NB4 (cell line): ENCODE results near the gene ZNF697.

Source experiments
- CTCF ChIP-seq: IDR thresholded peaks from one replicate; pipeline ENCODE4 v1.5.1; 2012; ENCODE audit warnings: low read depth, low read length
- POLR2A ChIP-seq: IDR thresholded peaks from 2 replicates; pipeline ENCODE4 v1.6.1; 2011; ENCODE audit warnings: mild to moderate bottlenecking; ENCODE audit not compliant: insufficient read length; ENCODE audit errors: extremely low read depth

GRCh38 chr1:119613769-119614720 lies 34.0 kb downstream of the ZNF697 start:
- TF ChIP-seq CTCF (peak; percentile 76), POLR2A (no peak)
